22Rv1 (cell line): ENCODE measurements around the gene DEF6.

Experiments used
- H3K27ac ChIP-seq: fragments of 450-650 bp; 2 replicates; pipeline ENCODE4 v1.5.1; 2017
- ZFX ChIP-seq: fragments of 450-650 bp; IDR thresholded peaks from 2 replicates; pipeline ENCODE4 v1.6.1; 2017; ENCODE audit warnings: antibody characterized with exemption, borderline replicate concordance
- TF ChIP-seq, protein P1 (sequence below): fragments of 450-650 bp; IDR thresholded peaks from 2 replicates; pipeline ENCODE4 v1.5.1; 2017; ENCODE audit warnings: mild to moderate bottlenecking

DEF6 gene

DNA sequence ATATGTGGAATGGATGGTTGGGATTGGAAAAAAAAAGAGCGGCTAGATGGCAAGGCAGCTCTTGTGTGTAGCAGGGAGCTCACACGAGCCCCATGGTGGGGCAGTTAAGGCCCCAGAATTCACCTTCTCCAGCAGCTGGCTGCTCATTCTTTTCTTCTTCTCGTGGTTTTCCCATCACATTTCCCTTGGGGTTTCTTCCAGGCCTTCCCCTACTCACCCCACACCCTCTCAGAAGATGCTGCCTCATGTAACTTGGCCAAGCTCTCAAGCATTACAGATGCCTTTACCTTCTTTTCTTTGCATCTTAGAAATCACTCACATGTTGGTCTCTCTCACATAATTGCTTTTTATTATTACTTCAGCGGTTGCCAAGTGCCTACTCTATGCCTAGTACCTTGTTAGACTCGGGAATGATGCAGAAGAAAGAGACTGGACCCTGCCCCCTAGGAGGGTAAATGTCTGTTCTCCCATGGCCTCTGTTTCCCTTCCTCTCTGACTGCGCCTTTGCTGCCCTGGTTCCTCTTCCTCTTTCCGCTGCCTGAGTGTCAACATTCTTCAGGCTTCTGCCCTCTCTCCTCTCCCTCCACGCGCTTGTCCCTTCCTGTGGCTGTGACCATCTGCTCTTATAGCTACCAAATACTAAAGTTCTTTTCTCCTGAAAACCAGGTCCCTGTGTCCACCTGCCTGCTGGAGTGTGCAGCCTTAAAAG is 73.3 kb downstream of the DEF6 start:
- H3K27ac ChIP-seq: no peak overlapping the region
- no peak for TF ChIP-seq ZFX
- TF ChIP-seq, protein P1, sequence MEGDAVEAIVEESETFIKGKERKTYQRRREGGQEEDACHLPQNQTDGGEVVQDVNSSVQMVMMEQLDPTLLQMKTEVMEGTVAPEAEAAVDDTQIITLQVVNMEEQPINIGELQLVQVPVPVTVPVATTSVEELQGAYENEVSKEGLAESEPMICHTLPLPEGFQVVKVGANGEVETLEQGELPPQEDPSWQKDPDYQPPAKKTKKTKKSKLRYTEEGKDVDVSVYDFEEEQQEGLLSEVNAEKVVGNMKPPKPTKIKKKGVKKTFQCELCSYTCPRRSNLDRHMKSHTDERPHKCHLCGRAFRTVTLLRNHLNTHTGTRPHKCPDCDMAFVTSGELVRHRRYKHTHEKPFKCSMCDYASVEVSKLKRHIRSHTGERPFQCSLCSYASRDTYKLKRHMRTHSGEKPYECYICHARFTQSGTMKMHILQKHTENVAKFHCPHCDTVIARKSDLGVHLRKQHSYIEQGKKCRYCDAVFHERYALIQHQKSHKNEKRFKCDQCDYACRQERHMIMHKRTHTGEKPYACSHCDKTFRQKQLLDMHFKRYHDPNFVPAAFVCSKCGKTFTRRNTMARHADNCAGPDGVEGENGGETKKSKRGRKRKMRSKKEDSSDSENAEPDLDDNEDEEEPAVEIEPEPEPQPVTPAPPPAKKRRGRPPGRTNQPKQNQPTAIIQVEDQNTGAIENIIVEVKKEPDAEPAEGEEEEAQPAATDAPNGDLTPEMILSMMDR: no peak
